Activated T-cell treated with anti-CD3 and anti-CD28 coated beads for 48 hours (primary cell): ENCODE data around the gene SH3BGRL2.
"Not testable (repeated sequence)": the region's sequence is repeated elsewhere in the genome, so short reads cannot be mapped to it uniquely, and the experiment has no call there.

ENCODE experiments used
- DNase-seq: peaks from one replicate; pipeline ENCODE4 v3.0.0-alpha.2; 2020; ENCODE audit warnings: low read depth

The SH3BGRL2 gene

GRCh38 chr6:79745282-79745681, 114.2 kb downstream of the SH3BGRL2 start:
- DNase-seq, result not testable (repeated sequence)

DNA sequence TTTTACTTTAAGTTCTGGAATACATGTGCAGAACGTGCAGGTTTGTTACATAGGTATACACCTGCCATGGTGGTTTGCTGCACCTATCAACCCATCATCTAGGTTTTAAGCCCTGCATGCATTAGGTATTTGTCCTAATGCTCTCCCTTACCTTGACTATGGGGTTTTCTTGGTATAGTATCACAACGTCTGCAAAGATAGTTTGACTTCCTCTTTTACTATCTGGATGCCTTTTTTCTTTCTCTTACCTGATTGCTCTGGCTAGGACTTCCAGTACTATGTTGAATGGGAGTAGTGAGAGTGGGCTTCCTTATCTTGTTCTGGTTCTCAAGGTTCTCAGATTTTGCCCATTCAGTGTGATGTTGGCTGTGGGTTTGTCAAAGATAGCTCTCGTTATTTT, 115.2 kb downstream of the SH3BGRL2 start:
- not testable (repeated sequence) for DNase-seq

DNA sequence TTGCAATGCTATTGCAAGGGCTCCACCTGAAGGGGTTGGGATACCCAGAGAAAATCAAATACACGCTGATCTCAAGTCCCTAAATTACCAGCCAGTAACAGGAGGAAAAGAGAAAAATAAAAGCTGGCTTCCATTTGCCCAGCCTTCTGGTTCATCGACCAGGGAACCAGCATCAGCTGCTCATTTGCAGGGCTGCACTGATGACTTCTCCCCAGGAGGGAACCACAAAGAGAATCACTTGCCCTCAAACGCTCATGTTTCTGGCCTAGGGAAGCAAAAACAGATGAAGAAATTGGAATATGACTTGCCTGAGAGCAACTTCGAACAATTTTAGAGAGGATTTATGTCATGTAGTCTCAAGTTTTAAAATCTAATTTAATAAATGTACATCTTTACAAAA, 119.7 kb downstream of the SH3BGRL2 start:
- no peak for DNase-seq
